Melanocyte of skin (primary cell): ENCODE measurements around the gene LTB. TPM values are rescaled to one million over a fixed set of nuclear protein-coding genes. Genes with fewer than 3 reads are reported as not detected.

Experiments
- small RNA-seq, 2 donors: library from RNA; depleted of rRNA; stranded (forward); fragments of <200 nt; gene quantifications; one replicate each; pipeline ENCODE3, GENCODE V24; 2012
- total RNA-seq, 2 donors: library from RNA; depleted of rRNA; stranded (reverse); fragments of >200 nt; gene quantifications; 2 replicates each; pipeline ENCODE4 v1.2.3, GENCODE V29; 2012

The LTB gene
- not detected for total RNA-seq

DNA sequence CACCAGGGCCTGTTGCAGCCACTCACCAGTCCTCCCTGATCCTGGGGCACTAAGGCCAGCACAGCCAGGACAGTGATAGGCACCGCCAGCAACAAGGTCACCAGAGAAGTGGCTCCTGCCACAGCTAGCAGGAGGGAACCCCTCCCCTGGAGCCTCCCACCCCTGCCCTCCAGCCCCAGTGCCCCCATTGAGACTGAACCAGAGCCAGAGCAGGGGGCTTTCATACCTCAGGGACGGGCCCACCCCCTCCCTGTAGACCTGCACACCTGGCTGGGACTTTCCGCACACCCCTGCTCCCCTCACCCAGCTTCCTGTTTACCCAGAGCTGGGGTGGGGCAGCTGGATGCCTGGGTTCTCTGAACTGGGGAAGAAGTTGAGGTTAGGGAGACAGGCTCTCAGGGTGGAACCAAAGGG, at the start of gene LTB:
TSS of gene LTB (minus strand) at position 195 of the 414 bp plus-strand sequence. CDS start at position 188, 7 bp downstream.

DNA sequence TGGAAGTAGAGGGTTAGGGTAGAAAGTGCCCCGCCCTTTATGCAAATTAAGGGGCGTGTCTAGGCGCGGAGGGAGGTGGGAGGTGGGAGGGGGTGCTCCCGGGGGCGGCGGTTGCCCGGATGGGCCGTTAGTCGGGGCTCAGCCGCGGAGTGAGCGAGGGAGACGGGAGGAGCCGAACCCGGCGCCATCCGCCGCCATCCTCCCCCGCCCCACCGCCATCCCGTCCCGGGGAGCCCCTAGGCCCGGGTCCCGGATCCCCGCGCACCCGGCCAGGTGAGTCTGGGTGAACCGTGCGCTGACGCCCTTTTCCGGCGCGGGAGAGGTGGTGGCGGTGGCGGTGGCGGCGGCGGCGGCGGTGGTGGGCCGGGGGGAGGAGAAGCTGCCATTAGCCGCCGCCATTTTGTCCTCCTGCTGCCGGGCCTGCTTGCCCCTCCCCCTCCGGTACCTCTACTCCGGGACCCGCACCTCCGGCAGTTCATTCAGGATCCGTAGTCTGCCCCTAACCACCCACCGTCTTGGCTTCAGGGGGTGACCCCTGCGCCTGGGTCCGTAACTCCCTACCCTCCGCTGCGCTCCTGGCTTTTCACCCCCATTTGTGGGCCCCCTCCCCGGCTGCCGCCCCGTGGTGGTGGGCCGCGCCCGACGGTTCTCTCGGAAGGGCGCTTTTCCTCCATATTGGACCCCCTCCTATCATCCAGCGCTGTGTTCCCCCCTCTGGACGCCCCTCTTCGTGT, 38.5 kb upstream of the LTB start, which contains the start of gene PRRC2A:
TSS of gene PRRC2A (plus strand) at position 130 of the 734 bp plus-strand sequence. CDS start 2,075 bp downstream, outside the sequence.

DNA sequence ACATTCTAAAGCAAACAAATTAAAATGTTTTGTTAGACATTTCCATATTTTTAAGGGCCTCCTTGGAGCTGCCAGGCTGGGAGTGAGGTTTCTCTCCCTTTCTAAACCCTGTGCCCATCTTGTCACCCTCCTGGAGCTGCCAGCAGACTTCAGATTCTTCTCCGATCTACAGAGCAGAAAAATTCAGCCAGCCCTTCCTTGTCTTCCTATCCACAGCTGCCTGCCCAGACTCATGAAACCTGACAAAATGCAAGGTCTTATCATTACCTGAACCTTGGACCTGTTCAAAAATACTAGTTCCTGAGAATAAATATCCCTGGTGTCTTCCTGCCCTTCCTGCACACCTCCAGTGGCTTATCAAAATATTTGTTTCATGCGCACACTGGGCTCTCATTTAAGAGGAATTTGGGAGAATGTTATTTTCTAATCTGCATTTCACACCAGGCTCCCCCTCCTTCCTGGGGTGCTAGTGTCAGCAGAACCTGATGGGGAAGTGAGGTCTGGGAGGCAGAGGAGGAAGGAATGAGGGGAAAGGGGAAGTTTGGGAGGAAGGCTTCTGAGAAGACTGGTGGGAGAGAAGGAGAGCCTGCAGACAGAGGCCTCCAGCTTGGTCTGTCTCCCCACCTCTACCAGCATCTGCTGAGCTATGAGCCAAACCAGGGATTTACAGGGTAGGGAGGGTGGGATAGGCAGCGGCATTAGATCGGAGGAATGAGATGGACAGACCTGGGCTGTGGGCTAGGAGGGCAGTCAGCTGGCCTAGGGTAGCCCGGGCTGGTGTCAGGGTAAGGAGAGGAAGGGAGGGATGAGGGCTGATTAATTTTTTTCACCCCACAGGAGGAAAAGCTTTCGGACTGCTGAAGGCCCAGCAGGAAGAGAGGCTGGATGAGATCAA, 32.7 kb upstream of the LTB start, which contains the start of gene AIF1:
TSS of gene AIF1 (plus strand) at position 551 of the 895 bp plus-strand sequence. CDS start at position 647, 96 bp downstream.

DNA sequence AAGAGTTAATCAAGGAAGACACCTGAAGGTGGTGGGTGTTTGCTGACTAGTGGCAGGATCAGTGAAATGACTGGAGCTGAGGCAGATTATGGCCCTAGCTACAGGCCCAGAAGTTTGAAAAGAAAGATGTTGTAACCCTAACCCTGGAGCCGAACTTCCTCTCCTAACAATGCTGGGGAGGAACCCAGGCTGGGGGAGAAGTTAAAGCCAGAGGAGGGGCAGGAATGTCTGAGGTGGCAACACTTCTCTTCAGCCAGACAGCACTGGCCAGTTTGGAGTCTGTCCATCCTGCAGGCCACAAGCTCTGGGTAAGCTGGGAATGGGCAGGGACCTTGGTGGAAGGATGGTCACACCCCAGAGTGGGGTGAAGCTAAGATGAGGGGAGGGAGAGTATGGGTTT, 3.8 kb upstream of the LTB start, which contains the start of gene LST1:
TSS of gene LST1 (plus strand) at position 270 of the 400 bp plus-strand sequence. CDS start 1,023 bp downstream, outside the sequence.

GRCh38 chr6:31575335-31575901, 6.8 kb downstream of the LTB start, which contains the start of gene TNF:
TSS of gene TNF (plus strand) at chr6:31575565. CDS start at chr6:31575742, 177 bp downstream.

DNA sequence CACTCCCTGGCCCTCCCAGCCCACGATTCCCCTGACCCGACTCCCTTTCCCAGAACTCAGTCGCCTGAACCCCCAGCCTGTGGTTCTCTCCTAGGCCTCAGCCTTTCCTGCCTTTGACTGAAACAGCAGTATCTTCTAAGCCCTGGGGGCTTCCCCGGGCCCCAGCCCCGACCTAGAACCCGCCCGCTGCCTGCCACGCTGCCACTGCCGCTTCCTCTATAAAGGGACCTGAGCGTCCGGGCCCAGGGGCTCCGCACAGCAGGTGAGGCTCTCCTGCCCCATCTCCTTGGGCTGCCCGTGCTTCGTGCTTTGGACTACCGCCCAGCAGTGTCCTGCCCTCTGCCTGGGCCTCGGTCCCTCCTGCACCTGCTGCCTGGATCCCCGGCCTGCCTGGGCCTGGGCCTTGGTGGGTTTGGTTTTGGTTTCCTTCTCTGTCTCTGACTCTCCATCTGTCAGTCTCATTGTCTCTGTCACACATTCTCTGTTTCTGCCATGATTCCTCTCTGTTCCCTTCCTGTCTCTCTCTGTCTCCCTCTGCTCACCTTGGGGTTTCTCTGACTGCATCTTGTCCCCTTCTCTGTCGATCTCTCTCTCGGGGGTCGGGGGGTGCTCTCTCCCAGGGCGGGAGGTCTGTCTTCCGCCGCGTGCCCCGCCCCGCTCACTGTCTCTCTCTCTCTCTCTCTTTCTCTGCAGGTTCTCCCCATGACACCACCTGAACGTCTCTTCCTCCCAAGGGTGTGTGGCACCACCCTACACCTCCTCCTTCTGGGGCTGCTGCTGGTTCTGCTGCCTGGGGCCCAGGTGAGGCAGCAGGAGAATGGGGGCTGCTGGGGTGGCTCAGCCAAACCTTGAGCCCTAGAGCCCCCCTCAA, 9.9 kb downstream of the LTB start, which contains the start of gene LTA:
TSS of gene LTA (plus strand) at position 249 of the 871 bp plus-strand sequence. CDS start at position 703, 454 bp downstream.

GRCh38 chr6:31546958-31547726, 35.1 kb downstream of the LTB start, which contains the start of gene NFKBIL1:
TSS of gene NFKBIL1 (plus strand) at chr6:31547608. CDS start at chr6:31547695, 87 bp downstream.

DNA sequence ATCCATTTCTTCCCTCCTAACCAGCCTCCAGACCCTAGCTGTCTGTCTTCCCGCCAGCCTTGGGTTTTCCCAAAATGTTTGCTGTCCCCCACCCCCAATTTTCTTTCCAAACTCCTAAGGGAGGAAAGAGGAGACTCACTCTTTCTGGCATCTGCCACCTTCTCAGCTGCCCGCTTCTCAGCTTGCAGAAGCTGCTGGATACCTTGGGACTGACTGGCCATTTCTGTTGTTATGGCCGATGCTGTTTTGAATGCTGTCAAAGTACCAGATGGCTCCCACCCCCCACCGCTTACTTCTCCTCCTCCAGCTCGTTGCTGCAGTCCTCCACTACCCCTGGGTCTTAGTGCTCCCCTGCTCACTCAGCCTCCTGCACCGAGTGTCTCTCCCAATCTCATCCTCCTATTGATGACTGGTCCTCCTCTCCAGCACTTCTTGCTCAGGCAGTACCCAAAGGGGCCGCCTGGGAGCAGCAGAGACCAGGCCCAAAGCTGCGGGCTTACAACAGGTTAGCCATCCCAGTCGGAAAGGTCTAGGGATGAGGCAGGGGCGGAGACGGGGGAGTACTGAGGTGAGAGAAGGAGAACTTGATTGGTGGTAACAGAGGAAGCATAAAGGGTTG, 35.8 kb downstream of the LTB start, which contains the start of gene ATP6V1G2:
TSS of gene ATP6V1G2 (minus strand) at position 270 of the 619 bp plus-strand sequence. CDS start at position 221, 49 bp downstream.

DNA sequence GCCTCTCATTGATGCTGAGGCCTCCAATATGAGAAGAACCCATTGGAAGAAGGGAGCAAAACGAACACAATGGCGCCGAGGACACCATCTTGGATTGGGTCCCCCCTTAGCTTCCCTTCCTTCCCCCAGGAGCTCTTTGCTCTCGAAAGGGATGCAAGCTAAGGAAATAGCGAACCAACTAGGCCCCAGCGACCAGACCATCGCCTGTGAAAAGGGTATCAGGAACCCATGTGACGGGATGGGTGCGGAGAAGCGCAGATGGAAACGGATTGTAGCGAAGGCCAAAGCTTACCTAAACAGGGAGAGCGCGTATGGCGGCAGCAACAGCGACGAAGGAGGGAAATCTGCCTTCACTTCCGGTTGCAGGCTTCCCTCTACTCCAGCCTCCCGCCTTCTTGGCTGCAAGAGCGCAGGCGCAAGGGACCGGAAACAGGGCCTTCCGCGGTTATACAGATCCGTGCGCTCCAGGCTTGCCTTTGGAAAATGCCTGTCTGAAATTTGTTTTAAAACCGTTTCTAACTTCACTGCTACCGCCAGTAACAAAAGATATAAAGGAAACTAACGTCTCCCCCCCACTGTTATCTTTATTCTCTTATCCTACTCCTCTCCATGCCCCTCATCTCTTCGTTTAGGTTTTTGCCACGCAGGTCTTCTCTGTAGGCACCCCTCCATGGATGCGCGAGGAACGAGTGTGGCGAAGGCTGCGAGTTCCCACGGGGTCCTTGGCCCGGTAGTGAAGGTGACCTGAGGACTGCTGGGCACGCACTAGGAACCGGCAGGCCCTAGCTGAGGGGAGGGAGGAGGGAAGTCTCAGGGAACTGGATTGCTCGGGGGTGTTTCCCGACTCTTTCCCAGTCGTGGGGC, 40.3 kb downstream of the LTB start, which contains the start of gene DDX39B:
TSS of gene DDX39B (minus strand) at position 346 of the 864 bp plus-strand sequence. CDS start 1,471 bp downstream, outside the sequence.

Small RNA genes within 50 kb of the gene (small RNA-seq; reads per million reads assigned to genes)
- gene SNORA38 (185 to 388 reads per million in 2 donors), gene SNORD117 (490 to 581 reads per million in 2 donors), gene SNORD84 (0 reads per million in 2 donors), gene UQCRHP1 (0 reads per million in 2 donors)

Other genes starting within 250 kb of the LTB start
- gene HLA-B, start 225.2 kb downstream of the LTB start, total RNA-seq = 1,000 to 10,000 TPM in 1 of 2 donors, 100 to 1,000 TPM in 1; 667 to 1,189 TPM
- gene MICA, start 178.8 kb downstream of the LTB start, total RNA-seq = 10 to 100 TPM; 52.0 to 60.6 TPM
- 10 to 100 TPM; 11.4 to 19.3 TPM for gene MICB, start 84.3 kb downstream of the LTB start, total RNA-seq
- not detected for gene MCCD1, start 53.5 kb downstream of the LTB start, total RNA-seq
- gene DDX39B, start 40.4 kb downstream of the LTB start, total RNA-seq = 100 to 1,000 TPM; 257 to 581 TPM
- 1 to 10 TPM in 1 of 2 donors, under 1 TPM in 1; 0.33 to 1.0 TPM for gene ATP6V1G2, start 35.8 kb downstream of the LTB start, total RNA-seq
- gene NFKBIL1, start 34.8 kb downstream of the LTB start, total RNA-seq = 10 to 100 TPM; 21.6 to 27.5 TPM
- gene LTA, start 10.1 kb downstream of the LTB start, total RNA-seq = under 1 TPM in 1 of 2 donors, not detected in 1; under 0.01 TPM
- gene TNF, start 6.9 kb downstream of the LTB start, total RNA-seq = under 1 TPM; under 0.01 to 0.34 TPM
- gene LST1, start 3.9 kb upstream of the LTB start, total RNA-seq = not detected
- gene NCR3, start 10.6 kb upstream of the LTB start, total RNA-seq = not detected
- not detected for gene AIF1, start 32.8 kb upstream of the LTB start, total RNA-seq
- gene PRRC2A, start 38.3 kb upstream of the LTB start, total RNA-seq = 10 to 100 TPM; 68.5 to 72.3 TPM
- 100 to 1,000 TPM; 125 to 160 TPM for gene BAG6, start 70.2 kb upstream of the LTB start, total RNA-seq
- gene APOM, start 73.5 kb upstream of the LTB start, total RNA-seq = 1 to 10 TPM in 1 of 2 donors, under 1 TPM in 1; 0.33 to 1.0 TPM
- gene C6orf47, start 78.4 kb upstream of the LTB start, total RNA-seq = 10 to 100 TPM; 21.3 to 23.1 TPM
- gene GPANK1, start 82.6 kb upstream of the LTB start, total RNA-seq = 10 to 100 TPM; 13.1 to 17.3 TPM
- 100 to 1,000 TPM; 142 to 170 TPM for gene CSNK2B, start 83.7 kb upstream of the LTB start, total RNA-seq
- gene LY6G5B, start 87.6 kb upstream of the LTB start, total RNA-seq = 1 to 10 TPM in 1 of 2 donors, under 1 TPM in 1; 1.00 to 2.1 TPM
- gene LY6G5C, start 98.6 kb upstream of the LTB start, total RNA-seq = under 1 TPM; under 0.01 to 0.67 TPM
- gene ABHD16A, start 120.9 kb upstream of the LTB start, total RNA-seq = 10 to 100 TPM; 47.0 to 53.0 TPM
- not detected for gene LY6G6F, start 124.4 kb upstream of the LTB start, total RNA-seq
- gene LY6G6D, start 132.9 kb upstream of the LTB start, total RNA-seq = not detected
- gene LY6G6C, start 139.3 kb upstream of the LTB start, total RNA-seq = not detected
- gene MPIG6B, start 140.9 kb upstream of the LTB start, total RNA-seq = not detected
- 10 to 100 TPM; 10.3 to 22.0 TPM for gene DDAH2, start 146.9 kb upstream of the LTB start, total RNA-seq
- 100 to 1,000 TPM; 511 to 845 TPM for gene CLIC1, start 154.1 kb upstream of the LTB start, total RNA-seq
- 10 to 100 TPM; 17.6 to 22.0 TPM for gene MSH5, start 157.6 kb upstream of the LTB start, total RNA-seq
- 1 to 10 TPM in 1 of 2 donors, under 1 TPM in 1; 0.69 to 1.7 TPM for gene SAPCD1, start 180.2 kb upstream of the LTB start, total RNA-seq
- gene VWA7, start 194.9 kb upstream of the LTB start, total RNA-seq = not detected
- gene VARS1, start 213.3 kb upstream of the LTB start, total RNA-seq = 10 to 100 TPM; 58.5 to 66.6 TPM
- gene LSM2, start 224.5 kb upstream of the LTB start, total RNA-seq = 10 to 100 TPM; 41.0 to 61.6 TPM
- gene HSPA1L, start 232.9 kb upstream of the LTB start, total RNA-seq = under 1 TPM; 0.67 to 0.69 TPM
- 100 to 1,000 TPM in 1 of 2 donors, 10 to 100 TPM in 1; 55.7 to 144 TPM for gene HSPA1A, start 233.1 kb upstream of the LTB start, total RNA-seq
- 100 to 1,000 TPM in 1 of 2 donors, 10 to 100 TPM in 1; 95.3 to 188 TPM for gene HSPA1B, start 245.3 kb upstream of the LTB start, total RNA-seq